AG04449 (cell line): Measurements from ENCODE around the gene CDK17.

Source experiments
- CTCF ChIA-PET: fragments of 350-600 bp; formaldehyde crosslinking; extraction: SDS; loops from one replicate; lab custom pipeline; 2021; ENCODE audit warnings: antibody characterized with exemption; lab: Yijun Ruan, JAX
- POLR2A ChIA-PET: fragments of 400-600, 350-600 bp; formaldehyde crosslinking; extraction: SDS; loops from one replicate; lab custom pipeline; 2020; ENCODE audit warnings: antibody characterized with exemption, inconsistent platforms; lab: Yijun Ruan, JAX
- DNase-seq: peaks from one replicate; pipeline ENCODE4 v3.0.0-alpha.2; 2010; ENCODE audit warnings: low read depth, low spot score
- H3K4me3 ChIP-seq: 2 replicates; pipeline ENCODE4 v1.5.1; 2011; ENCODE audit warnings: low read depth, mild to moderate bottlenecking, control low read depth, low read length
- TF ChIP-seq, protein P1 (sequence below): IDR thresholded peaks from one replicate; pipeline ENCODE4 v1.5.1; 2011; ENCODE audit warnings: mild to moderate bottlenecking, moderate library complexity, low read length, control low read depth, inconsistent platforms; ENCODE audit not compliant: insufficient read depth; ENCODE audit errors: missing control alignments

The CDK17 gene

DNA sequence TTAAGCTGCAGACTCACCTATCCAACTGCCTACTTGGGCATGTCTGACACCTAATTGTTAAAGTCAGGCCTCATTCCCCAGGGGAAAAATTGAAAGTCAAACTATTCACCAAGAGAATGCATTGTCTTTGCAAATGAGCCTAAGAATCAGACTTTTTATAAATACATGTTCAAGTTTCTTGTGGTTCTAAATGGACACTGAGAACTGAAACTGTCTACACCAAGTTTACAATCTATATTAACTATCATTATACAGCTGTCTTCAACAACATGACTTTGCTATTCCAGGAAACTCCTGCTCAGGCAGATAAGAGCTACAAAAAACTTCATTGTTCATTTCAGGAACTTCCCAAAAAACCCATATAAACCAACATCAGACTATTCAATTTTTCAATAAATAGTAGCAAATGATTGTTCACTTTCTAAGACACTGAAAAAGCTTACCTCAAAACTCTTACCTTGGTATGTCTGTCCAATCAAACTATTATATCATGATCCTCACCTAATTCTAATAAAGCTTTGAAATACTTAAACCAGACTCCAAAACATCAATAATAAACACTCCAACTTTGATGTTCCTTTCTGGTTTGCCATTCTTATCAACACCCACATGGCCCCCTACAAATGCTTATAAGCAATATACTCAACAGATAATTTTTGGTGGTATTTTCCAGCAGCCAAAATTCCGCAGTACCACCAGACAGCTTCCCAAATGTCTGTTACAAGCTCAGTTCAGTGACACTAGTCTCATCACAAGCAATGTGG lies 24.2 kb downstream of the CDK17 start:
- ChIA-PET POLR2A (no interaction called here), CTCF (interaction anchor here (0.9 to 1.5 kb wide), 4 partner anchors 13 to 113 kb away, joined by 3 to 4 read pairs (median 4); partner anchors contain the start of gene CFAP54)
- DNase-seq, result no peak
- TF ChIP-seq, protein P1, sequence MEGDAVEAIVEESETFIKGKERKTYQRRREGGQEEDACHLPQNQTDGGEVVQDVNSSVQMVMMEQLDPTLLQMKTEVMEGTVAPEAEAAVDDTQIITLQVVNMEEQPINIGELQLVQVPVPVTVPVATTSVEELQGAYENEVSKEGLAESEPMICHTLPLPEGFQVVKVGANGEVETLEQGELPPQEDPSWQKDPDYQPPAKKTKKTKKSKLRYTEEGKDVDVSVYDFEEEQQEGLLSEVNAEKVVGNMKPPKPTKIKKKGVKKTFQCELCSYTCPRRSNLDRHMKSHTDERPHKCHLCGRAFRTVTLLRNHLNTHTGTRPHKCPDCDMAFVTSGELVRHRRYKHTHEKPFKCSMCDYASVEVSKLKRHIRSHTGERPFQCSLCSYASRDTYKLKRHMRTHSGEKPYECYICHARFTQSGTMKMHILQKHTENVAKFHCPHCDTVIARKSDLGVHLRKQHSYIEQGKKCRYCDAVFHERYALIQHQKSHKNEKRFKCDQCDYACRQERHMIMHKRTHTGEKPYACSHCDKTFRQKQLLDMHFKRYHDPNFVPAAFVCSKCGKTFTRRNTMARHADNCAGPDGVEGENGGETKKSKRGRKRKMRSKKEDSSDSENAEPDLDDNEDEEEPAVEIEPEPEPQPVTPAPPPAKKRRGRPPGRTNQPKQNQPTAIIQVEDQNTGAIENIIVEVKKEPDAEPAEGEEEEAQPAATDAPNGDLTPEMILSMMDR, result no peak
- no peak overlapping the region for H3K4me3 ChIP-seq

DNA sequence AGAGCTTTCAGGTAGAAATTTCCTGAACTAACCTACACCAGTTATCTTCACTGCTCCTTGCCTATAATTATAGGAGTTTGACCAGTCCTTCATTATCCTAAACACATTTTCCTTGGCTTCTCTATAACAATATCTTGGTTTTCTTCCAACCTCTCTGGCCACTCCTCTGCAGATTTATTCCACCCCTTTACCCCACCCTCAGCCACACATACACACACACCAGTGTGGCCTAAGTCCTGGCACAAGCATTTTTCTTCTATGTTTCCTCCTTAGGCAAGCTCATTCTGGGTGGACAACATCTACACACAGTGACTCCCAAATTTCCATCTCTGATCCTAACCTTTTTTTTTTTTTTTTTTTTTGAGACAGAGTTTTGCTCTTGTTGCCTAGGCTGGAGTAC lies 25.1 kb downstream of the CDK17 start:
- H3K4me3 ChIP-seq, result no peak overlapping the region
- DNase-seq, result no peak
- ChIA-PET CTCF (interaction anchor here (0.9 to 1.5 kb wide), 4 partner anchors 14 to 313 kb away, joined by 3 to 4 read pairs (median 3); no protein-coding TSS in a partner anchor), POLR2A (no interaction called here)
- TF ChIP-seq, protein P1, result no peak

DNA sequence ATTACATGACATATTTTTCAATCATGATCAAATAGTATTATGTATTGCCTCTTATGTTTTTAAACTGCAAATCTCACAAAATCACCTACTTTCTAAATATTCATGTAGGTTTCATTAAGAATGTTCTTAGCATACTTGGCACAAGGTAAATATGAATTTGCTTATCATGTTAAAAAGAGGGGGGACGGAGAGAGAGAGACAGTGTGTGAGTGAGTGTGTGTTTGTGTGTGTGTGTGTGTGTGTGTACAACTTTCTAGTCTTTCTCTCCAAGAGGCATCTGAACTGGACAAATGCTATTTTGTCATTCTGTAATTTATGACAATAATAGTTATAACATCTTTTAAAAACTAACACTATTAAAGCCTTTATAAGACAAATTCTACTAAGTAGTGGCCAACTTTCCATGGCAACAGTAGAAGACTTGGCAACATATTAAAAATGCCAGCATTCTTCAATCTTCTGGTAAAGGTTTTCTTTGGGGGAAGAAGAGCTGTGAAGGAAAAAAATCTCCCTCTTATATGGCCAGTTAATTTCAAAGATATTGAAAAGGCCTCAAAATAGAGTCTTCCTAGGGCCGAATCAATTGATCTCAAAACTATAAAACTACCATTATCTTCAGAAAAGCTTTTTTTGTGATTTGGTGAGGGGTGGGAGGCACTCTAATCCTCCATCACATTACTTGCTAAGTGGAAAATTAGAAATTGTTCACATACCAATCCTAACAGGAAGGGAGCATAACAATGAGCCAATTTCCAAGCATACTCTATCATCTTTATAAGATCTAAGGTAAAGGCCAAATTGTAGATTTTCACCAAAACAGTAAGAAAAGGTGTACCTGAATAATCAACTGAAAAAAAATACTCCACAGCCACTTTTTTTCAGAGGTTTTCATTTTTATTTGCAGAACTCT lies 28.2 kb downstream of the CDK17 start:
- POLR2A ChIA-PET, result no interaction called here

DNA sequence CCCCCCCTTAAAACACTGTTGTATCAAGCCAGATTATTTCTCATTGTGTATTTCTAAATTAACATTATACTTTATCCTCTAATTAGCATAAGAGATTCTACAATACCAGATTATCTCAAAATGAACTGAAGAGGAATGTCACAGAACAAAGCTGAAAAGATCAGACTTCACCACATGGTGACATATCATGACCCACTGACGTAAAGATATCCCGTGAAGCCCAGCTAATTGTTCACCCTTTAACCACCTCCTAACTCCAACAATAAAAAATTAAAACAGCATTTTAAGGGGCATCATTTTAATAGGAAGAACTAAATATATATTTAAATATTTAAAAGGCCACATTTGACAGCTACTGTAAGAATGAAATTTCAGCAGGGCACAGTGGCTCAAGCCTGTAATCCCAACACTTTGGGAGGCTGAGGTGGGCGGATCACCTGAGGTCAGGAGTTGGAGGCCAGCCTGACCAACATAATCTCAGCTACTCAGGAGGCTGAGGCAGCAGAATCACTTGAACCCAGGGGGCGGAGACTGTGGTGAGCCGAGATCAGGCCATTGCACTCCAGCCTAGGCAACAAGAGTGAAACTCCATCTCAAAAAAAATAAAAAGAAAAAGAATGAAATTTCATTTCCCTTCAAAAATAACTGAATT lies 29.0 kb downstream of the CDK17 start:
- POLR2A ChIA-PET, result no interaction called here
- no peak for DNase-seq
- TF ChIP-seq, protein P1, result no peak
- CTCF ChIA-PET, result interaction anchor here (0.7 to 1.4 kb wide), 3 partner anchors 28 to 118 kb away, joined by 3 to 4 read pairs (median 4); partner anchors contain the start of genes CDK17 and CFAP54
- no peak overlapping the region for H3K4me3 ChIP-seq

More for the DNA sequence above, 28.2 kb downstream of the CDK17 start:
- H3K4me3 ChIP-seq, result no peak overlapping the region
- DNase-seq, result no peak
- TF ChIP-seq, protein P1, result no peak
- CTCF ChIA-PET, result interaction anchor here (1.4 kb wide), 1 partner anchor 29 kb away, joined by 4 read pairs; no protein-coding TSS in a partner anchor

DNA sequence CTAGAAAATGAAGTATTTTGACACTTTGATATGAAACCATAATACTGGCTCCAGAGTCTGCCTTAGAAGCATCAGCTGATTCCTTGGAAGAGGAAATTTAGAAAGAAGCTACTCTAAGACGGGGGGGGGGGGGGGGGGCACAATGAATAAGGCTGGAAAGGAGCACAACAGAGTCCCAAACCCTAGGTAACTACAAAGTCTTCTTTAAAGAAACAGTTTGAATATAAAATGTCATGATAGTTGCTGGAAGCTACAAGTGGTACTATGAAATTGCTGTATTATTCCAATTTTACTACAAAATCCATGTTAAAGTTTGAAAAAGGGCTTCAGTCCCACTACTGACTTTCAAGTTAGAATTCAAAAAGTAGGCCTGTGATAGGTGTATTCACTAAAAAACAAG lies 31.6 kb downstream of the CDK17 start:
- TF ChIP-seq, protein P1, result no peak
- H3K4me3 ChIP-seq, result no peak overlapping the region
- POLR2A ChIA-PET, result no interaction called here
- CTCF ChIA-PET, result interaction anchor here (1.1 to 1.8 kb wide), 2 partner anchors 31 to 33 kb away, joined by 3 to 4 read pairs; partner anchors contain the start of gene CDK17
- no peak for DNase-seq
